GM12891 (cell line): ENCODE results near the gene PCNT.

Experiments used
- PAX5 ChIP-seq: IDR thresholded peaks from 2 replicates; pipeline ENCODE4 v1.6.1; 2011; ENCODE audit warnings: low read length, moderate library complexity, mild to moderate bottlenecking; ENCODE audit not compliant: insufficient read depth, severe bottlenecking
- POLR2A ChIP-seq: IDR thresholded peaks from 2 replicates; pipeline ENCODE4 v1.6.1; 2011; ENCODE audit warnings: low read depth, low read length, control low read depth
- POLR2AphosphoS5 ChIP-seq: IDR thresholded peaks from 2 replicates; pipeline ENCODE4 v1.6.1; 2011; ENCODE audit warnings: low read depth, low read length, control low read depth
- POU2F2 ChIP-seq: IDR thresholded peaks from 2 replicates; pipeline ENCODE4 v1.6.1; 2011; ENCODE audit warnings: low read depth, mild to moderate bottlenecking, control low read depth, low read length, moderate library complexity
- SPI1 ChIP-seq: IDR thresholded peaks from 2 replicates; pipeline ENCODE4 v1.6.1; 2011; ENCODE audit warnings: low read depth, low read length, control low read depth
- TAF1 ChIP-seq: IDR thresholded peaks from 2 replicates; pipeline ENCODE4 v1.6.1; 2011; ENCODE audit warnings: low read depth, low read length, control low read depth

DNA sequence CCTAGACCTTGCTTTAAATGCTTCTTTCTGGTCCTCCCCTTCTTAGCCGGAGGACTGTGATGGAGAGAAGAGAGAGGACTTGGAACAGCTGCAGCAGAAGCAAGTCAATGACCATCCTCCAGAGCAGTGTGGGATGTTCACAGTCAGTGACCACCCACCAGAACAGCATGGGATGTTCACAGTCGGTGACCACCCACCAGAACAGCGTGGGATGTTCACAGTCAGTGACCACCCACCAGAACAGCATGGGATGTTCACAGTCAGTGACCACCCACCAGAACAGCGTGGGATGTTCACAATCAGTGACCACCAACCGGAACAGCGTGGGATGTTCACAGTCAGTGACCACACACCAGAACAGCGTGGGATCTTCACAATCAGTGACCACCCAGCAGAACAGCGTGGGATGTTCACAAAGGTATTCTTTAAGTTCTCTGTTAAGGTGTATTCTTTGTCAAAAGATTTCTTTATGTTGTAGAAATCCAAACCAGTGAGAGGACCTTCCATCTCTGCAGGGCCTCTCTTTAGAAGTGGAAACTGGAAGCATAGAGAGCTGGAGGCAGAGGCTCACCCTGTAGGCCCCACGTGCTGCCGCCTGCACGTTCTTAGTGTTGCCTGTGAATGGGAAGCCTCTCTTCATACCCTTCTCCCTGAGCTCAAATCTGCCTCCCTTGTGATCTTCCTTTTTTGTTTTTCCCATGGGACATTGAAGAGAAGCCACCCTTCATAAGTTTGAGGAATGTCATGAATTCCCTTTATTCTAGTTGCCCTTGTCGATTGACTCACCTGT lies 10.6 kb downstream of the PCNT start:
- TF ChIP-seq POLR2A (no peak), SPI1 (no peak), POU2F2 (no peak), TAF1 (no peak), POLR2AphosphoS5 (no peak), PAX5 (no peak)
